ENCODE data around the gene MDM2.

Gene MDM2

GRCh38 chr12:68871396-68871795 lies 63.4 kb downstream of the MDM2 start:
- H3K36me3 ChIP-seq (ENCODE audit: control insufficient read depth, low read length), result peaks cover 62% of the 10 kb centered on the region
- H3F3A ChIP-seq (ENCODE audit: control insufficient read depth, insufficient read depth), result peaks cover 2% of the 10 kb centered on the region
- no peaks in the 10 kb centered on the region for H3K79me2 ChIP-seq (ENCODE audit: control insufficient read depth, low read length)
- H3K4me1 ChIP-seq (ENCODE audit: control insufficient read depth, low read length), result peaks cover 81% of the 10 kb centered on the region
- H4K20me1 ChIP-seq (ENCODE audit: control insufficient read depth, insufficient read depth, low read depth, low read length), result no peaks in the 10 kb centered on the region
- H3K9me2 ChIP-seq (replicated peaks; ENCODE audit: control insufficient read depth, low read length), result no peaks in the 10 kb centered on the region
- H3K27me3 ChIP-seq (ENCODE audit: control insufficient read depth, low read length), result no peaks in the 10 kb centered on the region
- TF ChIP-seq CTCF (IDR thresholded peaks at IDR 0.05; ENCODE audit: low read depth, low read length, poor library complexity, severe bottlenecking) (no peak), EZH2phosphoT487 (IDR thresholded peaks at IDR 0.05; ENCODE audit: borderline replicate concordance, low read length) (no peak)
- H3K27ac ChIP-seq (ENCODE audit: low read depth, low read length), result no peak overlapping the region
- peak overlapping the region; percentile 14 for H3K4me2 ChIP-seq (ENCODE audit: low read length)
- H3K9me3 ChIP-seq (ENCODE audit: control insufficient read depth, insufficient read depth, low read length), result no peaks in the 10 kb centered on the region
- H3K4me3 ChIP-seq (ENCODE audit: low read length), result no peak overlapping the region

- H3K9me2 ChIP-seq (replicated peaks; ENCODE audit: control insufficient read depth, low read length), result no peaks in the 10 kb centered on the region
- no peaks in the 10 kb centered on the region for H3K27me3 ChIP-seq (ENCODE audit: control insufficient read depth, low read length)
- H4K20me1 ChIP-seq (ENCODE audit: control insufficient read depth, insufficient read depth, low read depth, low read length), result no peaks in the 10 kb centered on the region
- H3K4me3 ChIP-seq (ENCODE audit: low read length), result no peak overlapping the region
- peaks cover 82% of the 10 kb centered on the region for H3K4me1 ChIP-seq (ENCODE audit: control insufficient read depth, low read length)
- H3K27ac ChIP-seq (ENCODE audit: low read depth, low read length), result no peak overlapping the region
- H3F3A ChIP-seq (ENCODE audit: control insufficient read depth, insufficient read depth), result peaks cover 5% of the 10 kb centered on the region
- H3K9me3 ChIP-seq (ENCODE audit: control insufficient read depth, insufficient read depth, low read length), result no peaks in the 10 kb centered on the region
- no peaks in the 10 kb centered on the region for H3K79me2 ChIP-seq (ENCODE audit: control insufficient read depth, low read length)
- no peak for TF ChIP-seq EZH2phosphoT487 (IDR thresholded peaks at IDR 0.05; ENCODE audit: borderline replicate concordance, low read length)
- TF ChIP-seq CTCF (IDR thresholded peaks at IDR 0.05; ENCODE audit: low read depth, low read length, poor library complexity, severe bottlenecking), result peak; percentile 79
- peak overlapping the region; percentile 14 for H3K4me2 ChIP-seq (ENCODE audit: low read length)
- peaks cover 57% of the 10 kb centered on the region for H3K36me3 ChIP-seq (ENCODE audit: control insufficient read depth, low read length)
Measured at GRCh38 chr12:68871921-68872320, 63.9 kb downstream of the MDM2 start.

- Histone ChIP-seq H3K27ac (ENCODE audit: low read depth, low read length) (no peak overlapping the region), H3K36me3 (ENCODE audit: control insufficient read depth, low read length) (peaks cover 50% of the 10 kb centered on the region), H4K20me1 (ENCODE audit: control insufficient read depth, insufficient read depth, low read depth, low read length) (no peaks in the 10 kb centered on the region), H3K27me3 (ENCODE audit: control insufficient read depth, low read length) (no peaks in the 10 kb centered on the region), H3K9me2 (replicated peaks; ENCODE audit: control insufficient read depth, low read length) (no peaks in the 10 kb centered on the region), H3K4me3 (ENCODE audit: low read length) (no peak overlapping the region), H3F3A (ENCODE audit: control insufficient read depth, insufficient read depth) (peaks cover 15% of the 10 kb centered on the region), H3K79me2 (ENCODE audit: control insufficient read depth, low read length) (no peaks in the 10 kb centered on the region), H3K4me1 (ENCODE audit: control insufficient read depth, low read length) (peaks cover 94% of the 10 kb centered on the region), H3K4me2 (ENCODE audit: low read length) (no peak overlapping the region), H3K9me3 (ENCODE audit: control insufficient read depth, insufficient read depth, low read length) (no peaks in the 10 kb centered on the region)
- TF ChIP-seq CTCF (IDR thresholded peaks at IDR 0.05; ENCODE audit: low read depth, low read length, poor library complexity, severe bottlenecking) (no peak), EZH2phosphoT487 (IDR thresholded peaks at IDR 0.05; ENCODE audit: borderline replicate concordance, low read length) (no peak)
Measured at GRCh38 chr12:68873316-68873715, 65.3 kb downstream of the MDM2 start.
